Fibroblast of the aortic adventitia (primary cell): Measurements from ENCODE around the gene AKAP13. TPM values are rescaled to one million over a fixed set of nuclear protein-coding genes. Genes with fewer than 3 reads are reported as not detected.

Source experiments
- DNase-seq: peaks from one replicate; pipeline ENCODE4 v3.0.0-alpha.2; 2010; ENCODE audit warnings: low read depth
- H3K4me3 ChIP-seq: 2 replicates; pipeline ENCODE4 v1.5.1; 2011; ENCODE audit warnings: low read depth, mild to moderate bottlenecking, control low read depth, low read length, moderate library complexity
- total RNA-seq: library from RNA; depleted of rRNA; stranded (reverse); fragments of >200 nt; gene quantifications from 2 replicates; pipeline ENCODE4 v1.2.3, GENCODE V29; 2012; ENCODE audit warnings: low replicate concordance
- TF ChIP-seq, protein P1 (sequence below): IDR thresholded peaks from 2 replicates; pipeline ENCODE4 v1.5.1; 2011; ENCODE audit warnings: mild to moderate bottlenecking, low read length, control low read depth, inconsistent platforms; ENCODE audit not compliant: insufficient read depth

Gene AKAP13
- total RNA-seq, 1 donor: 89.9 TPM

DNA sequence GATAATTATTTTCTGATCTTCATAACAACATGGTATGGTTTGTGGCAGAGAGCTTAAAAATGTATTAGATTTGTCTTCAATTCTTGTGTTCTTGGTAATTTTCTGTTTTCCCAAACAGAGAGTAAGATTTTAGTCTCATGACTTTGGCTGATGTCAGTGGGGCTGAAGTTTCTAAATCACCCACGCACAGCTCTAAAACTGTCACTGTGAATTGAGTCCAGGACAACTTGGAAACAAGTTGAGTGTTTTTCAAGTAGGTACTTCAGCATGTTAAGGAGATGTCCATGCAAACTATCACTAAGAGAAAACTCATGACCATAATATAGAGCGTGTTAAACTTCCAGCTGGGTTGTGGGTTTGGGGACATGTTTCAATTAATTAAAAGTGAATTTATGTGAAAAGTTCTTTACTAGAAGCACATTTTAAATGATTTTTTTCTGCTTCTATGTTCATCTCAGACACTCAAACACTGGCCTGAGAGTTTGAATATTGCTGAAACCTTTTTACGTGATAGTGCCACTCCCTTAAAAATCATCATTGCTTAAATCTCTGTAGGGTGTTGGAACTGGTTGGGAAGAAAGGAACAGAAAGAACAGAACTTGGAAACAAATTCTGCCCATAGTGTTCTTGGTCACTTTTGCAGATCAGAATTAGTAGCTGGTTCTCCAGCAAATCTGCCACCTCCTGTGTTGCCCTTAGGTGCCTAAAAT, 324.5 kb downstream of the AKAP13 start:
- DNase-seq: peak; percentile 53
- no peak overlapping the region for H3K4me3 ChIP-seq
- TF ChIP-seq, protein P1, sequence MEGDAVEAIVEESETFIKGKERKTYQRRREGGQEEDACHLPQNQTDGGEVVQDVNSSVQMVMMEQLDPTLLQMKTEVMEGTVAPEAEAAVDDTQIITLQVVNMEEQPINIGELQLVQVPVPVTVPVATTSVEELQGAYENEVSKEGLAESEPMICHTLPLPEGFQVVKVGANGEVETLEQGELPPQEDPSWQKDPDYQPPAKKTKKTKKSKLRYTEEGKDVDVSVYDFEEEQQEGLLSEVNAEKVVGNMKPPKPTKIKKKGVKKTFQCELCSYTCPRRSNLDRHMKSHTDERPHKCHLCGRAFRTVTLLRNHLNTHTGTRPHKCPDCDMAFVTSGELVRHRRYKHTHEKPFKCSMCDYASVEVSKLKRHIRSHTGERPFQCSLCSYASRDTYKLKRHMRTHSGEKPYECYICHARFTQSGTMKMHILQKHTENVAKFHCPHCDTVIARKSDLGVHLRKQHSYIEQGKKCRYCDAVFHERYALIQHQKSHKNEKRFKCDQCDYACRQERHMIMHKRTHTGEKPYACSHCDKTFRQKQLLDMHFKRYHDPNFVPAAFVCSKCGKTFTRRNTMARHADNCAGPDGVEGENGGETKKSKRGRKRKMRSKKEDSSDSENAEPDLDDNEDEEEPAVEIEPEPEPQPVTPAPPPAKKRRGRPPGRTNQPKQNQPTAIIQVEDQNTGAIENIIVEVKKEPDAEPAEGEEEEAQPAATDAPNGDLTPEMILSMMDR: no peak

DNA sequence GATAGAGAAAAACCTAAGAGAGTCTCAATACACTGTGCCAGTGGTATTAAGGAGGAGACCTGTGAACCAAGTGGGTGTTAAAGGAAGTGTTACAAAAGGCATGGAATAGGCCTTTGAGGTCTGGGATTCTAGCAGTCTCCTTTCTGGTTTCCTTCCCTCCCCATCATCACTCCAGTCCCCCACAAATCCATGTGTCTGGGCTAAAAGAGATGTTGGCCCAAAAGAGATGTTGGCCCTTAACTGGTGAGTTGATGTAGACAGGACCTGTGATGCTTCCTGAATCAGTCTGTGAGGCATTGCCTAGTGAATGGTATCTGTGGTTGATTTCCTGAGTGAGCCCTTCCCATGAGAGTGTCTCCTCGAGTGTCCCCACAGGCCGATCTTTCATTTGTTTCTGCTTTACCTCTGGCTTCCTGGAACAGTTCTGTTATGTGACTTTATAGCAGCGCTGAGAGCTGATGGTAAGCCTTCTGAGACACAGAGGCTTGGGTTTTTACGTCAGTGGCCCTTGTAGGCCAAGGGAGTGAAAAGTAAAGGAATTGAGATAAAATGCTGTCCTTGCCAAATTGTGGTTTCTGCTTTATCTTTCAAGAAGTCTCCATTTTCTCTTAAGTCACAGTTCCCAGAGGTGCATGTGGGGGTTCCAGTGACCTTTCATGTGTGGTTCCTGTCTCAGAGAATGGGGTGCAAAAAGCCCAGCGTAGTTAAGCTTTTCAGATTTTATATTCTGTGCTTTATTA, 326.5 kb downstream of the AKAP13 start:
- TF ChIP-seq, protein P1: no peak
- H3K4me3 ChIP-seq: peak overlapping the region; percentile 41
- DNase-seq: peak; percentile 96

DNA sequence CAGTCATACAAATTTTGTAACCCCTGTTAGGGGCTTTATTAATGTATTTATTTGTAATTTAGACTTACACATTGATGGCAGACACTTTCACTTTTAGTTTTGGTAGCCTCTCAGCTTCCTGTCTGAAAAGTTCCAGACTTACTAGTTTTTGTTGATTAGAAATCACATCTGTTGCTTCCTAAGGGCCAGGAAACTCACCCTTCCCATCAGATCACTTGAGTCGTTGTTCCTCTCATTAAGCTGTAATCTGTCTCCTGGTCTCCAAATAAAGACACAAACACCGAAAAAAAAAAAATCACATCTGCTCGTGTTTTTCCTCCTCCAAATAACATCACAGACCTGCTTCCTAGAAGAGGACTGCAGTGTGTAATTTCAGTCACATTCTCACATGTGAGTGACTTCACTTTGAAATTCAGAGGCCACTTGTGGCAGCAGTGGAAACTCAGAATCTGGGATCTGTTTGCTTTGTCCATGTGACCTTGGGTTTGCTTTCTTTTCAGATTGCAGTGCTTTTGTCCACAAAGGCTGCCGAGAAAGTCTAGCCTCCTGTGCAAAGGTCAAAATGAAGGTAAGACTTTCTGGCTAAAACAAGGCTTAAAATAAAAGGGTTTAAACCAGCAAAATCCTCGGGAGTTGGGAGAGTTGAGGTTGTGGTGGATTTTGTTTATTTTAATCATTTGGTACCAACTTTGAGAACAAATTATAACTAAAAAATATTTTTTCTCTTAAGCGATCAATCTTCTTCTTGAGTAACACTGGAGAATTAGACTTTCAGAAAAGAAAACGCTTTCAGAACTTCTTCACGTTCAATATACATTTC, 327.3 kb downstream of the AKAP13 start:
- DNase-seq: peak; percentile 73
- peak overlapping the region; percentile 44 for H3K4me3 ChIP-seq
- TF ChIP-seq, protein P1: no peak

DNA sequence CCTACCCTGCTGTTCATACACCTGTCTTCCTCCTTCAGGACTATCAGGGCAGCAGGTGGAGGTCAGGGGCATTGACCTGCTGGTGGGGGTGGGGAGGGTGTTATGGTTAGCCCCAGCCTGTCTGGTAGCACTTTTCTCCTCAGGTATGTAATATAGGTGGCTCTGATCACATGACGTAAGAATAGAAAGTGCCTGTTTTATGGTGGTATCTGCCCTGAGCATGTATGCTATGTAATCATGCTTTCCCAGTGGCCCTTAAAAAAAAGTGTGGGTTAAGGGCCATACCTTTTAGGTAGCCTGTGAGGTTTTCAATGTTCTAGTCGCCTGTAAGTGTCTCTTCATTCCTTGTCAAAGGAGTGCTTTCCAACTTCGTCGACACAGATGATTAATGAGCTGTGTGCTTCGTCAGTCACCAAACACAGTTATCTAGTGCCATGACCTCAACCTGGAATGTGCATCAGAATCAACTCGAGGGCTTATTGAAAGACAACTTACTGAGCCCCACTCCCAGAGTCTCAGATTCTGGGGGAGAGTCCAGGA, 328.1 kb downstream of the AKAP13 start:
- TF ChIP-seq, protein P1: no peak
- DNase-seq: peak; percentile 70

DNA sequence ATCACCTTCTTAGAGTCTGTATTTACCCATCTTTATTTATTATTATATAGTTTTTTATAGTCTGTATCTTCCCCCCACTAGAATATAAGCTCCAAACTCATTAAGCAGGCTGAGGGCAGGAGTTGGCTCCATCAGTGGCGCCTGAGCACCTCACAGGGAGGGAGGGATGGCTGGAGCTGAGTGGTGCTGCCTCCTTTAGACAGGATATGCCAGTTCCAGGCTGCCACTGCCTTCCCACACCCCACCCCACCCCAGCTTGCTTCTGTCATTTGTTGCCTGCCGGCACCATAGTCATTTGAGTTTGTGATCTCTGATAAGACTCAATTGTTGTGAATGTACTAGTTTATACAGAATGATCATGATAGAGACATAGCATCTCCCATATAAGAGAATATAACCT, 328.8 kb downstream of the AKAP13 start:
- no peak overlapping the region for H3K4me3 ChIP-seq
- DNase-seq: no peak
- TF ChIP-seq, protein P1: no peak

More for the DNA sequence above, 328.1 kb downstream of the AKAP13 start:
- no peak overlapping the region for H3K4me3 ChIP-seq

DNA sequence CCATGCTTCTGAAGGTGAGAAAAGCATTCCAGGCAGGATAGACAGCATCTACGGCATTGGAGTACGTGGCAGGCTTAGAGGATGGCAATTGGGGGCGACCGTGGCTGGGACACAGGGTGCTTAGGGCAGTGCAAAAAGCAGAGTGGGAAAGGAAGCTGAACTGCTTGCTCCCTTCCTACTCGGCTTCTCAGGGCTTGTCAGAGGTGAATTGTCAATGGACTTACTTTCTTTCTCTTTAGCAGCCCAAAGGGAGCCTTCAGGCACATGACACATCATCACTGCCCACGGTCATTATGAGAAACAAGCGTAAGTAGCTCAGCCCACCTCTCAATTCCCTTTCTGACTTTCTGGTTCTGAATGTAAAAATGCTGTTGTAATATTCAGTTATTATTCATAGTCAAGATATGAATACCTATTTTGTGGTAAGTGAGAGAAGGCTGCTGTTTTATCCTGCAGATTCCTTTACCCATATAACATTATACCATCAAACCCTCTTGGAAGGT, 330.0 kb downstream of the AKAP13 start:
- TF ChIP-seq, protein P1: no peak
- no peak for DNase-seq
- no peak overlapping the region for H3K4me3 ChIP-seq
